GM12878 (cell line): ENCODE data around the gene CBFA2T3. TPM values are rescaled to one million over a fixed set of nuclear protein-coding genes. Genes with fewer than 3 reads are reported as not detected.

ENCODE experiments used
- ATAC-seq: fragments of 200-7000 bp; cut with Tn5 transposase; 3 replicates; pipeline ENCODE4 v1.9.1; 2020; ENCODE audit warnings: mild to moderate bottlenecking, moderate library complexity
- BruUV-seq: library from RNA; stranded (reverse); fragments of 400-500 nt; replicated peaks from 2 replicates; lab custom pipeline; 2021; lab: Mats Ljungman, UMichigan
- CTCF ChIA-PET: fragments of 300-600 bp; sonication (Branson Sonifier 250); formaldehyde crosslinking; extraction: SDS; loops from one replicate; lab custom pipeline; 2021; ENCODE audit warnings: inconsistent platforms; lab: Yijun Ruan, JAX
- POLR2A ChIA-PET: fragments of 350-600 bp; formaldehyde crosslinking; extraction: SDS; loops from one replicate; lab custom pipeline; 2021; ENCODE audit warnings: inconsistent platforms; lab: Charles Lee
- RAD21 ChIA-PET: fragments of 300-600 bp; sonication (Branson Sonifier 250); formaldehyde crosslinking; loops from one replicate; lab custom pipeline; 2023; ENCODE audit warnings: antibody characterized with exemption; ENCODE audit not compliant: unreplicated experiment; lab: Charles Lee
- SMC1A ChIA-PET: fragments of 300-600 bp; sonication (Branson Sonifier 250); formaldehyde crosslinking; loops from one replicate; lab custom pipeline; 2023; ENCODE audit not compliant: unreplicated experiment, uncharacterized antibody; lab: Charles Lee
- DNase-seq: peaks from one replicate; pipeline ENCODE4 v3.0.0-alpha.2; 2011; ENCODE audit warnings: low read depth, low spot score
- FAIRE-seq: peaks from 3 replicates; lab custom pipeline; 2011; peaks lifted over from hg19 to GRCh38; lab: Jason Lieb, UNC
- H2AFZ ChIP-seq: 2 replicates; pipeline ENCODE4 v1.6.0; 2011; ENCODE audit warnings: low read depth, low read length, control low read depth; ENCODE audit not compliant: control insufficient read depth
- H3K27ac ChIP-seq: 2 replicates; pipeline ENCODE4 v1.5.1; 2011; ENCODE audit warnings: control low read depth; ENCODE audit not compliant: control insufficient read depth, insufficient read depth
- H3K27me3 ChIP-seq, 2 experiments: replicated peaks in 1 of 2; 2 replicates each; pipeline versions ENCODE4 v1.6.0 to v1.6.1; 2011; ENCODE audit warnings: low read length in 1 of 2; ENCODE audit not compliant: control insufficient read depth in 2 of 2, insufficient read depth in 2 of 2
- H3K36me3 ChIP-seq, 2 experiments: 2 replicates each; pipeline ENCODE4 v1.5.1; 2011; ENCODE audit warnings: low read length in 1 of 2; ENCODE audit not compliant: control insufficient read depth in 2 of 2, insufficient read depth in 2 of 2
- H3K4me1 ChIP-seq: 2 replicates; pipeline ENCODE4 v1.6.1; 2011; ENCODE audit warnings: mild to moderate bottlenecking, low read length, moderate library complexity, mixed read lengths; ENCODE audit not compliant: control insufficient read depth, insufficient read depth
- H3K4me2 ChIP-seq: 2 replicates; pipeline ENCODE4 v1.6.0; 2011; ENCODE audit warnings: control low read depth; ENCODE audit not compliant: control insufficient read depth, insufficient read depth
- H3K4me3 ChIP-seq: fragments of 200-600 bp; sonication (generic); 2 replicates; pipeline ENCODE4 v1.5.1; 2016
- H3K79me2 ChIP-seq: 2 replicates; pipeline ENCODE4 v1.6.0; 2011; ENCODE audit warnings: low read length; ENCODE audit not compliant: control insufficient read depth, insufficient read depth
- H3K9ac ChIP-seq: 2 replicates; pipeline ENCODE4 v1.8.0; 2011; ENCODE audit warnings: low read length, control low read depth, mixed read lengths; ENCODE audit not compliant: control insufficient read depth, insufficient read depth
- H3K9me3 ChIP-seq: replicated peaks from 3 replicates; pipeline ENCODE4 v1.5.1; 2011; ENCODE audit warnings: mild to moderate bottlenecking, low read length; ENCODE audit not compliant: control insufficient read depth, insufficient read depth
- H4K20me1 ChIP-seq: 2 replicates; pipeline ENCODE4 v1.6.0; 2011; ENCODE audit not compliant: control insufficient read depth, insufficient read depth
- CBFB ChIP-seq: IDR thresholded peaks from 2 replicates; pipeline ENCODE4 v1.6.1; 2016; ENCODE audit warnings: antibody characterized with exemption, low read depth
- CUX1 ChIP-seq: IDR thresholded peaks from 2 replicates; pipeline ENCODE4 v1.6.1; 2012; ENCODE audit warnings: improper control_type of control experiment, low read depth, low read length; ENCODE audit not compliant: insufficient replicate concordance
- NR2C2 ChIP-seq: IDR thresholded peaks from 2 replicates; pipeline ENCODE4 v1.6.1; 2011; ENCODE audit warnings: borderline replicate concordance, low read depth; ENCODE audit not compliant: control insufficient read depth, insufficient read length
- WGBS: methylation state at CpG from one replicate; pipeline ENCODE4 v1.1.6; 2016; ENCODE audit warnings: low lambda C conversion rate; ENCODE audit not compliant: insufficient replicate concordance, insufficient coverage; ENCODE audit errors: missing lambda C conversion rate; 5-methylcytosine and 5-hydroxymethylcytosine counted together
- in situ Hi-C: fragments of 300-500 bp; cut with MboI; formaldehyde crosslinking; loops from 9 replicates; pipeline ENCODE4 v1.14.3; 2018; ENCODE audit warnings: mixed read lengths
- intact Hi-C: fragments of 100-400 bp; cut with micrococcal nuclease; formaldehyde crosslinking; loops from one replicate; pipeline ENCODE4 v1.14.2; 2022; ENCODE audit not compliant: unreplicated experiment
- polyA plus RNA-seq, 11 experiments: library from polyadenylated mRNA; depleted of rRNA in 4 of 11; unstranded in 6 of 11; stranded (reverse) in 5 of 11; fragments of >200 nt; fragmentation: Nextera tagmentation in 4 of 11; fragmentation: Illumina TruSeq in 1 of 11; extraction: Ambion mirVana in 4 of 11; extraction: Trizol in 1 of 11; gene quantifications; 1 replicate in 1 of 11; 2 replicates in 10 of 11; pipeline versions ENCODE4 v1.2.1 to v1.2.3, GENCODE V29; 2011 to 2016; ENCODE audit warnings: inconsistent platforms in 2 of 11, missing spikeins in 2 of 11, low read depth in 1 of 11
- total RNA-seq, 4 experiments: library from RNA; depleted of rRNA in 3 of 4; stranded (reverse); fragments of >200 nt in 3 of 4; fragmentation: Illumina TruSeq in 1 of 4; extraction: Trizol in 1 of 4; gene quantifications; 2 replicates each; pipeline versions ENCODE4 v1.2.1 to v1.2.3, GENCODE V29; 2013 to 2021

CBFA2T3 gene
- total and polyA plus RNA-seq, 10 of the 15 experiments (the other 5 are each of a cell fraction or from before 2014, with no cell fraction given), result 0.69 to 42.6 (median 4.5) TPM

- no peak for TF ChIP-seq CUX1
These were observed 59.7 kb downstream of the CBFA2T3 start (continued) for GRCh38 chr16:88917146-88917914.

- H3K9me3 ChIP-seq, result no peaks in the 10 kb centered on the region
- H3K9ac ChIP-seq, result no peak overlapping the region
- ChIA-PET RAD21 (no interaction called here), CTCF (no interaction called here), POLR2A (no interaction called here), SMC1A (no interaction called here)
- H3K36me3 ChIP-seq, result peaks cover 0 to 4% of the 10 kb centered on the region in 2 experiments; a peak in 3 of 4 replicates
- H3K79me2 ChIP-seq, result peaks cover 3% of the 10 kb centered on the region
- no peak for ATAC-seq
- BruUV-seq, result no TSS peak
- no peaks in the 10 kb centered on the region for H3K27me3 ChIP-seq
- H4K20me1 ChIP-seq, result peaks cover 2% of the 10 kb centered on the region; the same call in 1 of the 2 replicates
- no peak overlapping the region for H3K4me3 ChIP-seq
- no peak overlapping the region for H3K4me2 ChIP-seq
- intact Hi-C loops, result no loop called here
- H2AFZ ChIP-seq, result no peak overlapping the region
- peaks cover 2% of the 10 kb centered on the region; the same call in 1 of the 2 replicates for H3K4me1 ChIP-seq
- H3K27ac ChIP-seq, result no peak overlapping the region
- 98% methylated on average over 15 of the region's 30 CpGs for WGBS
- no peak for FAIRE-seq
- in situ Hi-C loops, result no loop called here
- no peak for DNase-seq
- TF ChIP-seq CBFB (no peak), NR2C2 (peak; percentile 41)
- TF ChIP-seq, all 136 proteins: peak for 1
These were observed 61.2 kb downstream of the CBFA2T3 start for GRCh38 chr16:88915639-88916327.
